Type B pancreatic cell (in vitro differentiated cells): ENCODE results near the gene REXO4. TPM values are rescaled to one million over a fixed set of nuclear protein-coding genes. Genes with fewer than 3 reads are reported as not detected.

Source experiments
- DNase-seq: peaks from one replicate; pipeline ENCODE4 v3.0.0; 2021; ENCODE audit warnings: mixed read lengths; ENCODE audit not compliant: unreplicated experiment; ENCODE audit errors: extremely low spot score
- H3K27ac Mint-ChIP-seq: 2 replicates; pipeline ENCODE4 v1.8.0; 2021; ENCODE audit warnings: mild to moderate bottlenecking, mixed read lengths
- H3K27me3 Mint-ChIP-seq: 2 replicates; pipeline ENCODE4 v1.8.0; 2021; ENCODE audit warnings: mixed read lengths
- H3K36me3 Mint-ChIP-seq: 2 replicates; pipeline ENCODE4 v1.8.0; 2021; ENCODE audit warnings: mixed read lengths
- H3K4me1 Mint-ChIP-seq: one replicate; pipeline ENCODE4 v1.8.0; 2021; ENCODE audit warnings: mixed read lengths; ENCODE audit not compliant: unreplicated experiment
- H3K4me3 Mint-ChIP-seq: 2 replicates; pipeline ENCODE4 v1.8.0; 2021; ENCODE audit warnings: mild to moderate bottlenecking, mixed read lengths
- H3K9me3 Mint-ChIP-seq: 2 replicates; pipeline ENCODE4 v1.8.0; 2021; ENCODE audit warnings: mixed read lengths
- CTCF ChIP-seq: fragments of 200-600 bp; sonication (generic); conservative IDR thresholded peaks from 2 replicates; pipeline ENCODE4 v1.5.0; 2021; ENCODE audit warnings: antibody characterized with exemption, mild to moderate bottlenecking
- total RNA-seq: library from RNA; stranded (reverse); gene quantifications from 2 replicates; pipeline ENCODE4 v1.2.1, GENCODE V29; 2021; ENCODE audit warnings: low replicate concordance

Gene REXO4
- total RNA-seq, 1 donor from 2014 or later: 26.5 TPM

- H3K9me3 Mint-ChIP-seq: no peaks in the 10 kb centered on the region
- no peaks in the 10 kb centered on the region for H3K27me3 Mint-ChIP-seq
Observed at GRCh38 chr9:133445293-133445969, 27.6 kb upstream of the REXO4 start.

GRCh38 chr9:133443982-133444381 lies 26.2 kb upstream of the REXO4 start:
- H3K27ac Mint-ChIP-seq: no peak overlapping the region
- H3K9me3 Mint-ChIP-seq: no peaks in the 10 kb centered on the region
- no peaks in the 10 kb centered on the region for H3K4me1 Mint-ChIP-seq
- H3K36me3 Mint-ChIP-seq: no peaks in the 10 kb centered on the region
- DNase-seq: no peak
- TF ChIP-seq CTCF: no peak
- no peak overlapping the region for H3K4me3 Mint-ChIP-seq
- H3K27me3 Mint-ChIP-seq: no peaks in the 10 kb centered on the region

More at GRCh38 chr9:133445293-133445969, 27.6 kb upstream of the REXO4 start:
- Mint-ChIP-seq H3K27ac (no peak overlapping the region), H3K4me3 (no peak overlapping the region), H3K4me1 (no peaks in the 10 kb centered on the region), H3K36me3 (no peaks in the 10 kb centered on the region)
- TF ChIP-seq CTCF: no peak
- DNase-seq: no peak

DNA sequence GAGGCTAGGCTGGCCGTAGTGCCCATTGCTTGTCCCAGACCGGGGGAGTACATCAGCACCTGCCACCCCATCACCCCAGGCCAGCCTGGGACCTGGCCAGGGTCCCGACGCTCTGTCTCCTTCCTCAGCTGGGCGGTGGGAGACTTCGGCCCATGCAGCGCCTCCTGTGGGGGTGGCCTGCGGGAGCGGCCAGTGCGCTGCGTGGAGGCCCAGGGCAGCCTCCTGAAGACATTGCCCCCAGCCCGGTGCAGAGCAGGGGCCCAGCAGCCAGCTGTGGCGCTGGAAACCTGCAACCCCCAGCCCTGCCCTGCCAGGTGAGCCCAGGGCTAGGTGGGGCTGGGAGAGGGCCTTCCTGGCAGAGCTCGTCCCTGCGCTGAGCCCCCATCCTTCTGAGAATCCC lies 25.4 kb upstream of the REXO4 start:
- no peak for DNase-seq
- H3K36me3 Mint-ChIP-seq: no peaks in the 10 kb centered on the region
- TF ChIP-seq CTCF: no peak
- no peak overlapping the region for H3K27ac Mint-ChIP-seq
- no peaks in the 10 kb centered on the region for H3K4me1 Mint-ChIP-seq
- no peak overlapping the region for H3K4me3 Mint-ChIP-seq
- no peaks in the 10 kb centered on the region for H3K27me3 Mint-ChIP-seq
- H3K9me3 Mint-ChIP-seq: no peaks in the 10 kb centered on the region

- no peak overlapping the region for H3K27ac Mint-ChIP-seq
- H3K4me1 Mint-ChIP-seq: no peaks in the 10 kb centered on the region
- no peak for DNase-seq
- no peak overlapping the region for H3K4me3 Mint-ChIP-seq
- no peaks in the 10 kb centered on the region for H3K27me3 Mint-ChIP-seq
- TF ChIP-seq CTCF: no peak
- H3K36me3 Mint-ChIP-seq: no peaks in the 10 kb centered on the region
- H3K9me3 Mint-ChIP-seq: no peaks in the 10 kb centered on the region
Observed at GRCh38 chr9:133441571-133441970, 23.8 kb upstream of the REXO4 start.

DNA sequence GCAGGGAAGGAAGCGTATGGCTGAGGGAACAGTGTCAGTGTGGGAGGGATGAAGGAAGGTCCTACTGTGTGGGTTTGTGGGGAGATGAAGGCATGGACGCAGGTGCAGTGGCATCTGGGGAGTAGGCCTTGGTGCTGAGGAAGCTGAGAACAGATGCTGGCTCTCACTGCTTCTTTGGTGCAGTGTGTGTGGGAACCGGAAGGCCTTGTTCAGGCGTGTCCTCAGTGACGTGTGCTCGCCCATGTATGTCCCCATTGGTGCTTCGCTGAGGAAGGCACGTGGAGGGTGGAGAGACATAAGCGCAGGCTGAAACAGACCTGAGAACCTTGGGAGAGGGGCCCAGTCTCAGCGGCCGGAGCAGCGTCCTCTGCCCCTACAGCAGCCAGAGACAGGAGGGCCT lies 23.1 kb upstream of the REXO4 start:
- H3K4me3 Mint-ChIP-seq: no peak overlapping the region
- TF ChIP-seq CTCF: no peak
- DNase-seq: no peak
- no peak overlapping the region for H3K27ac Mint-ChIP-seq
- H3K27me3 Mint-ChIP-seq: no peaks in the 10 kb centered on the region
- no peaks in the 10 kb centered on the region for H3K9me3 Mint-ChIP-seq
- no peaks in the 10 kb centered on the region for H3K4me1 Mint-ChIP-seq
- no peaks in the 10 kb centered on the region for H3K36me3 Mint-ChIP-seq

- no peaks in the 10 kb centered on the region for H3K27me3 Mint-ChIP-seq
- H3K4me3 Mint-ChIP-seq: no peak overlapping the region
- no peak for TF ChIP-seq CTCF
- H3K36me3 Mint-ChIP-seq: no peaks in the 10 kb centered on the region
- no peaks in the 10 kb centered on the region for H3K4me1 Mint-ChIP-seq
- DNase-seq: no peak
- no peaks in the 10 kb centered on the region for H3K9me3 Mint-ChIP-seq
- H3K27ac Mint-ChIP-seq: no peak overlapping the region
Observed at GRCh38 chr9:133439337-133439736, 21.5 kb upstream of the REXO4 start.
